Gastroesophageal sphincter (tissue), 3 donors: ENCODE results near the gene FBXW10B.
"Not testable (repeated sequence)": the region's sequence is repeated elsewhere in the genome, so short reads cannot be mapped to it uniquely, and the experiment has no call there.

ENCODE experiments used
- CTCF ChIP-seq, 4 experiments: fragments of 200-600 bp in 2 of 4; fragments of 450-650 bp in 2 of 4; sonication (generic) in 1 of 4; IDR thresholded peaks; one replicate each; pipeline ENCODE4 v1.5.1; 2017 to 2019; ENCODE audit warnings: antibody characterized with exemption in 4 of 4, mild to moderate bottlenecking in 2 of 4, moderate library complexity in 2 of 4
- EP300 ChIP-seq: sonication (generic); formaldehyde crosslinking; IDR thresholded peaks from one replicate; pipeline ENCODE4 v1.6.1; 2017; ENCODE audit warnings: antibody characterized with exemption, mild to moderate bottlenecking
- POLR2A ChIP-seq, 2 donors: fragments of 450-650 bp; IDR thresholded peaks; one replicate each; pipeline ENCODE4 v1.6.1; 2017; ENCODE audit warnings: antibody characterized with exemption in 2 of 2, mild to moderate bottlenecking in 2 of 2, moderate library complexity in 1 of 2
- POLR2AphosphoS5 ChIP-seq: sonication (generic); formaldehyde crosslinking; IDR thresholded peaks from one replicate; pipeline ENCODE4 v1.6.1; 2017; ENCODE audit warnings: antibody characterized with exemption

- not testable (repeated sequence) for TF ChIP-seq CTCF (IDR thresholded peaks at IDR 0.05); POLR2A (IDR thresholded peaks at IDR 0.05); EP300; POLR2AphosphoS5
These were observed 11.5 kb upstream of the FBXW10B start for GRCh38 chr17:15630930-15631453.
